GM21381 (cell line): ENCODE results near the gene BZW2.
"Not testable (repeated sequence)": the region's sequence is repeated elsewhere in the genome, so short reads cannot be mapped to it uniquely, and the experiment has no call there.

ENCODE experiments used
- ATAC-seq: cut with Tn5 transposase; IDR thresholded peaks from one replicate; pipeline ENCODE4 v1.9.1; 2021; ENCODE audit warnings: mild to moderate bottlenecking, moderate library complexity; ENCODE audit not compliant: unreplicated experiment

The BZW2 gene

GRCh38 chr7:16644636-16645592 is 1.1 kb upstream of the BZW2 start:
- peak; percentile 16 for ATAC-seq

GRCh38 chr7:16646472-16647072 is 591 bp downstream of the BZW2 start:
- no peak for ATAC-seq

GRCh38 chr7:16647435-16647960 is 1.5 kb downstream of the BZW2 start:
- ATAC-seq: no peak

- ATAC-seq: no peak
Measured at GRCh38 chr7:16648551-16648950, 2.6 kb downstream of the BZW2 start.

DNA sequence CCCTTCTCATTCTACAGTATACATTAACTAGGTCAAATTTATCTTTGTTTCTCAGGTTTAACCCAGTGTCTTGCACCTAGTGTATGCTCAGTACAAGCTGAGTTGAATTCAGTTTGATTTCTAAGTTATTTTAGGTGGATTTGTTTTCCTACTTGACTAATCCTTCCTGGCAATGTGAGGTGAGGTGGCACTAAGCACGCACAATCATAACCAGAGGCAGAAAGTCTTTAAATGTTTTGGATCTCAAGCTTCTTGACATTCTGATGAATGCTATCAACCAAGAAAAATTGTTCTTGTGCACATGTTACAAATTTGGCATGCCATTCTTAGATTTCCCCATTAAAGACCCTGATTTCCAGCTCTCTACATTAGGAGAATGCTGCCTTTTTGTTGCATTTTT is 3.2 kb downstream of the BZW2 start:
- no peak for ATAC-seq

- no peak for ATAC-seq
Measured at GRCh38 chr7:16650266-16650665, 4.3 kb downstream of the BZW2 start.

DNA sequence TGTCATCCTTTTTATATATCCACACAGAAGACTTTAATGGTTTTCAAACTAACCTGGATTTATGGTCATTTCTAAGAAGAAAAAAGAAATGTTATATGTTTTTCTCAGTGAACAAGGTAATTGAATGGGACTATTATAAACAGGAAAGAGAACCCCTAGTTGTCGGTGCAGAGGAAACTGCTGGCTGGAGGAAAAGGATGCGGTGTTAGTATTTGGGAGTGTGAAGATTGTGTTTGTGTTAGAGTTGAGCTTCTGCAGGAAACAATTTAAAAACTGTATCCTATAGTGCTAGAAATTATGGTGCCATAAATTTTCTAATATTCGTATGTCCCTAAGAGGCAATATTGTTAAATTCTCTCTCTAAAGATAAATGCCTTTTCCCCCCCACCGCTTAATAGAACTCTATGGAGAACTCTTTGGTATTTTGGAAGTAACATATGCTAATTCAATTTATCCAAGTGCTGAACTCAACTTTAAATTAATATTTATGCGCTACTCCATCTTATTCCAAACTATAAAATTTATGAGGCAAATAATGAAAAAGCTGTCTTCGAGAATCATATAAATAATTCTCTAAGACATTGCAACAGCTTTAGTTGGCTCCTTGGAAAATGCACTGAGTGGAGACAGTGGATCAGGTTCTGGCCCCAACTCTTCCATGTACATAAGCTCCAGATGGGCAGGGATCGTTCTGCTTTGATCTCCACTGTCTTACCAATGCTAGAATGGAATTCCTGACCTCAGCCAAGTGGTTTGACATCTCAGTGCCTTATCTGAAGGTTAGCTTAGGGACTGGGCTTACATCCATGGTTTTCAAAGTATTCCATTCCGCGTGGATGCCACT is 5.6 kb downstream of the BZW2 start:
- no peak for ATAC-seq

DNA sequence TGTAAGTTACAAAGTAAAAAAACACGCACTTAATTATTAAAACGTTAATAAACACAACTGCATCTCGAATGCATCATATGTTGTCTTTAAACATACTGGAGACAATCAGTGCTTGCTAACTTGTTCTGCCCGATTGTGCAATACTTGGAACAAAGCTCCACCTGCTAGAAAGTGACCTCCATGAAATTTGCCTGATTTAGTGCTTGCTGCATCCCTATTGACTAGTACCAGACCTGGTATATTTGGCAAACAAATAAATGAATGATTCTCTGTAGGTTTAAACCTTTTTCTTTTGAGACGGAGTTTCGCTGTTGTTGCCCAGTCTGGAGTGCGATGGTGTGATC is 6.2 kb downstream of the BZW2 start:
- no peak for ATAC-seq

- no peak for ATAC-seq
Measured at GRCh38 chr7:16652888-16653287, 6.9 kb downstream of the BZW2 start.

GRCh38 chr7:16655394-16655793 is 9.4 kb downstream of the BZW2 start:
- no peak for ATAC-seq

GRCh38 chr7:16656141-16656540 is 10.2 kb downstream of the BZW2 start:
- ATAC-seq: no peak

DNA sequence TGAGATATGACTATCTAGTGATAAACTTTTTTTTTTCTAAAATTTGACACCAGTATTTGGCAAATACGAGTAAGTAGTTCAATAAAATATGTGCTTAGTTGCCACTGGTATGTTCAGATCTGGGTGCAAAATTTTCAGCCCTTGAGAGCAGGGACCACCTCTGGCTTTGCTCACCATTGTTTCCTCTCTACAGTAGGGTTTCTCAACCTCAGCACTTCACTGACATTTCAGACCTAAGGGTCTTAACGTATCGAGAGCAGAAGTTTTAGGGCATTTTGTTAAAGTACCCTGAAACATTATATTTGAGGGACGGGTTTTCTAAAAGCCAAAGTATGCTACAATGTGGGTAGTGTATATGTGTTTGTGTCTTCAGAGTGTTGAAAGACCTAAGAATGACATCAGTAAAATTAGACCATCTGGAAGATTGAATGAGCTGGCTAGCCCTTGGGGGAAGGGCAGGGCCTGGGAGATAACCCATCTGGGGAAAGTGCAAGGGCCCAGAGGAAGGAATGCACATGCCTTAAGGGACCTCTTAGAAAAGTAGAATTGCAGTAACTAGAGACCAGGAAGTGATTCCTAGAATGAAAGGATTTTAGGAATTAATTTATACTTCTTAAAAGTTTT is 11.8 kb downstream of the BZW2 start:
- no peak for ATAC-seq

GRCh38 chr7:16659854-16660497 is 14.0 kb downstream of the BZW2 start:
- not testable (repeated sequence) for ATAC-seq

DNA sequence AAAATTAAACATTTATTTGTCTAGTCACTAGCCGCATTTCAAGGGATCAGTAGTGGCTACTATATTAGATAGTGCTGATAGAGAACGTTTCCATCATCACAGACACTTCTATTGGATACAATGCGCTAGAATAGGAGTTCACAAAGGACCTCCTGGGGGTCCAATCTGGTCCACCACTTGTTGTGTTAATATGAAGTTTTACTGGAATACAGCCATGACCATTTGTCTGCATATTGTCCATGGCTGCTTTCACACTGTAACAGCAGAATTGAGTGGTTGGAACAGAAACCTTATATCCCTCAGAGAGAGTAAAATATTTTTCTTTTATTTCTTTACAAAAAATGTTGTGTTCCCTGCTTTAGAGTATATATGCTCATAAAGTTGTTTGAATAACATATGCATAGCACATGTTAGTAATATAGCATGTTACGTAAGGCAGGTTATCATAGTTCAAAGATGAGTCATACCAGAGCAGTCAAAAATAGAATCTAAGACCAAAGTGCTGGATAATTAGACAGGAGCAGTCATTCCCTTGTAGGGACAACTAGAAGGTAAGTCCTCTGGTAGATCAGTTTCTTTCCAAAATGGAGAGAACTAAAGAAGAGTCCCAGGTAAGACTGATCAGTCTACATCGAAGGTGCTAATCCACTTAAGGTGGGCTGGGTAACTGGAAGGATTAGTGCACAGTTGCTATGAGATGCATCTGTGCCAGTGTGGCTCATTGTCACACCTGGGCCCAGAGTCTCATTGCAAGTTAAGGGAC is 14.9 kb downstream of the BZW2 start:
- ATAC-seq: no peak

- no peak for ATAC-seq
Measured at GRCh38 chr7:16661924-16662323, 15.9 kb downstream of the BZW2 start.

DNA sequence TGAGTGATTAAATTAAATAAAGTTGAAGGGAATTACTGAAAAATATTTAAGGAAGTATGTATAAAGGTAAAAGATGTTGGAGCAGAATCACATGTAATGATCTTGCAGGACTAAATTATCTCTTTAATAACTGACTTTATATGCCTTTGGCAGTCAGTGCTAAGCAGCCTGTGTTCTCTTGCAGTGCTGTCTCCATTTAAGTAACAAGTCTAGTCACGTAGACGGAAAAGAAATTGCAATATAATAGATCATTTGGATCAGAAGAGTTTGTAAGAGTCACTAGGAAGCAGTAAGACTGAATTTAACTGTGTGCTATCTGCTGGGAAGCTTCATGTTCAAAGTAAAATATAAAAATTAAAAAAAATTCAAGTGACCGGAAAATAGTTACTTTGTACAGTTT is 21.4 kb downstream of the BZW2 start:
- ATAC-seq: no peak

DNA sequence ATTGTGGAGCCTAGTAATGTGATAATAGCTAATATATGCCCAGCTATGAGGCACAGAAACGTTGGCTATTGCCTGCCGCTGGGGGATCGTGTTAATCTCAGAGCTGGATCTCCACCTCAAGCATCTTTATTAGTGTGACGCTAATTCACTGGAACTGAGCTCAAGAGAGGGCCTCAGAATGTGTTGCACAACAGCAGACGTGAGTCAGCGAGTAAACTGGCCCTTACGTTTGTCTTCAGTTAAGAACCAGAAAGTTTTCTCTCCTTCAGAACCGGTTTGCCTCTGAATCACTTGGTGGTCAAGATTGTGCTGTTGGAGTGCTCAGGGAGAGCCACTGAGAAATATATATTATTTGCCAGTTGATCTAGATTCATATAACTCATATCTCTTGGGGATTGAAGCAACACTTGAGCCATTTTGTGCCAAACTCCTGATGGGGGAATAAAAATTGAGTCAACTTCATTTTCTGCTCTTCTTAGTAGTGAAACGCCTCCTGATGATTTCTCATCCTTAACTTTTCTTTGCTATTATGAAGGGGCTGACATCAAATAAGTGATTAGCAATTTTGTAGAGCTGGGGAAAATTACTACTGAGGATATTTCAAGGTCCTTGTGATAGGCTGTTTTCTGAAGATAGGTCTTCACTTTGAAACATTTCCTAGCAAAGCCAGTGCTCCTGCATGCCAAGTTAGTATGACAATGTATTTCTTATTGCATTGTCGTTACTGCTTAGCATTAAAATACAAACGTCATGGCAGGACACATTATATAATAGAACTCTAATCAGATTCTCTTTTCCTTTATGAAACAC is 22.3 kb downstream of the BZW2 start:
- no peak for ATAC-seq

DNA sequence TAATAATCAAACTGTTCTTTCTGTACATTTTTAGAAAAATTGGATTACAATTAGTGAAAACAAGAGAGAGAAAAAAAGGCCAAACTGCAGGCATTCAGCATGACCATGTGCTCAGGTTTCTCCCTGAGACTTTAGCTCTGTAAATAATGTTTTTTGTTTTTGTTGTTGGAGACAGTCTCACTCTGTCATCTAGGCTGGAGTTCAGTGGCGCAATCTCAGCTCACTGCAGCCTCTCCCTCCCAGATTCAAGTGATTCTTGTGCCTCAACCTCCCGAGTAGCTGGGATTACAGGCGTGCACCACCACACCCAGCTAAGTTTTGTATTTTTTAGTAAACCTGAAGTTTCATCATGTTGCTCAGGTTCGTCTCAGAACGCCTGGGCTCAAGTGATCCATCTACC is 23.0 kb downstream of the BZW2 start:
- ATAC-seq: no peak

DNA sequence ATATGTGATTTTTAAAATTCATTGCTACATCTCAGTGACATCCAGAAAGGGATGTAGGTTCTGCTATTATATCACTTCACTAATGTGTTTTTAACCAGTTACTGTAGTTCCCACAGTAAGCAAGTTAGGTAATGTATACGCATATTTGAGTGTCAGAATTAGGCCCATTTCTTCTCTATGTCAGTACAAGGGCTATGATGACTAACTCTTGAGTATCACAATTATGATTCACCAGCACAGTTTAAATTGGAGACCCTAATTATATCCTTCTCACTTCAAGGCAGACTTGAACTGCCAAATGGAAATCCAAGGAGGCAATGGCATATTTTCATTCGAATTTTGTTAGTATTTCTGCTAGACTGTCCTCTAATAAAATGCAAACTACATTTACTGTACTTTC is 23.6 kb downstream of the BZW2 start:
- no peak for ATAC-seq
